GM23338 (cell line): ENCODE results near the gene CDKN2D. TPM values are rescaled to one million over a fixed set of nuclear protein-coding genes. Genes with fewer than 3 reads are reported as not detected.

Experiments
- ATAC-seq: fragments of 200-7000 bp; cut with Tn5 transposase; 3 replicates; pipeline ENCODE4 v1.9.1; 2020
- DNase-seq: peaks from one replicate; pipeline ENCODE4 v3.0.0-alpha.2; 2015; ENCODE audit warnings: low spot score
- H2AFZ ChIP-seq: fragments of 200-600 bp; sonication (generic); 2 replicates; pipeline ENCODE4 v1.8.0; 2016; ENCODE audit warnings: antibody characterized with exemption, mild to moderate bottlenecking, moderate library complexity
- H3F3A ChIP-seq: fragments of 200-600 bp; sonication (generic); replicated peaks from 2 replicates; pipeline ENCODE4 v1.8.0; 2017; ENCODE audit warnings: antibody characterized with exemption, mixed run types, low read depth
- H3K27ac ChIP-seq: fragments of 200-600 bp; sonication (generic); 2 replicates; pipeline ENCODE4 v1.6.1; 2016; ENCODE audit warnings: low read depth
- H3K27me3 ChIP-seq: fragments of 200-600 bp; sonication (generic); 2 replicates; pipeline ENCODE4 v1.8.0; 2016; ENCODE audit warnings: mild to moderate bottlenecking, mixed run types, moderate library complexity; ENCODE audit not compliant: insufficient read depth
- H3K36me3 ChIP-seq: fragments of 200-600 bp; sonication (generic); 2 replicates; pipeline ENCODE4 v1.8.0; 2016; ENCODE audit warnings: mild to moderate bottlenecking; ENCODE audit not compliant: insufficient read depth
- H3K4me1 ChIP-seq: fragments of 200-600 bp; sonication (generic); 2 replicates; pipeline ENCODE4 v1.8.0; 2016; ENCODE audit warnings: mild to moderate bottlenecking, moderate library complexity; ENCODE audit not compliant: insufficient read depth
- H3K4me2 ChIP-seq: fragments of 200-600 bp; sonication (generic); 2 replicates; pipeline ENCODE4 v1.7.1; 2017; ENCODE audit warnings: mixed run types
- H3K4me3 ChIP-seq: fragments of 200-600 bp; sonication (generic); 2 replicates; pipeline ENCODE4 v1.6.1; 2016; ENCODE audit warnings: mixed run types
- H3K79me2 ChIP-seq: fragments of 200-600 bp; sonication (generic); replicated peaks from 2 replicates; pipeline ENCODE4 v1.8.0; 2017; ENCODE audit warnings: mild to moderate bottlenecking; ENCODE audit not compliant: insufficient read depth
- H3K9me2 ChIP-seq: fragments of 200-600 bp; sonication (generic); 2 replicates; pipeline ENCODE4 v1.8.0; 2017; ENCODE audit not compliant: insufficient read depth
- H4K20me1 ChIP-seq: fragments of 200-600 bp; sonication (generic); replicated peaks from 2 replicates; pipeline ENCODE4 v1.8.0; 2017; ENCODE audit warnings: mild to moderate bottlenecking; ENCODE audit not compliant: insufficient read depth
- H3K27ac Mint-ChIP-seq: 2 replicates; pipeline ENCODE4 v1.8.0; 2020; ENCODE audit warnings: inconsistent platforms, mild to moderate bottlenecking, moderate library complexity, mixed read lengths
- H3K27me3 Mint-ChIP-seq: 3 replicates; pipeline ENCODE4 v1.8.0; 2022; ENCODE audit warnings: low read depth, mild to moderate bottlenecking, moderate library complexity, mixed read lengths, inconsistent platforms; ENCODE audit not compliant: insufficient read depth, poor library complexity
- H3K36me3 Mint-ChIP-seq: 3 replicates; pipeline ENCODE4 v1.8.0; 2021; ENCODE audit warnings: low read depth, mild to moderate bottlenecking, inconsistent platforms, moderate library complexity, mixed read lengths
- H3K4me1 Mint-ChIP-seq: 3 replicates; pipeline ENCODE4 v1.8.0; 2020; ENCODE audit warnings: mild to moderate bottlenecking, inconsistent platforms, mixed read lengths
- H3K4me3 Mint-ChIP-seq: 3 replicates; pipeline ENCODE4 v1.8.0; 2021; ENCODE audit warnings: moderate library complexity, mild to moderate bottlenecking, inconsistent platforms, mixed read lengths
- H3K9me3 Mint-ChIP-seq: 3 replicates; pipeline ENCODE4 v1.8.0; 2020; ENCODE audit warnings: moderate library complexity, mild to moderate bottlenecking, inconsistent platforms, mixed read lengths
- CREB1 ChIP-seq: fragments of 250-450 bp; sonication (Bioruptor Pico); IDR thresholded peaks from 2 replicates; pipeline ENCODE4 v1.5.0; 2020; ENCODE audit warnings: low read depth, mild to moderate bottlenecking, moderate library complexity
- ETS1 ChIP-seq: IDR thresholded peaks from 2 replicates; pipeline ENCODE4 v1.6.1; 2016; ENCODE audit warnings: antibody characterized with exemption
- EZH2 ChIP-seq: fragments of 200-600 bp; sonication (generic); IDR thresholded peaks from one replicate; pipeline ENCODE4 v1.8.0; 2017; ENCODE audit warnings: antibody characterized with exemption, mild to moderate bottlenecking, low read depth; ENCODE audit not compliant: unreplicated experiment
- EZH2phosphoT487 ChIP-seq: fragments of 200-600 bp; sonication (generic); IDR thresholded peaks from one replicate; pipeline ENCODE4 v1.8.1; 2018; ENCODE audit warnings: antibody characterized with exemption; ENCODE audit not compliant: unreplicated experiment
- JUNB ChIP-seq: IDR thresholded peaks from one replicate; pipeline ENCODE4 v1.6.1; 2016; ENCODE audit warnings: antibody characterized with exemption; ENCODE audit not compliant: unreplicated experiment
- NANOG ChIP-seq: IDR thresholded peaks from 2 replicates; pipeline ENCODE4 v1.6.1; 2016; ENCODE audit warnings: antibody characterized with exemption, borderline replicate concordance
- POLR2AphosphoS5 ChIP-seq: IDR thresholded peaks from 2 replicates; pipeline ENCODE4 v1.6.1; 2016; ENCODE audit warnings: antibody characterized with exemption, low read depth
- STAT1 ChIP-seq: IDR thresholded peaks from one replicate; pipeline ENCODE4 v1.6.1; 2016; ENCODE audit warnings: antibody characterized with exemption; ENCODE audit not compliant: unreplicated experiment
- ZNF114 ChIP-seq: fragments of 250-450 bp; sonication (Bioruptor Pico); IDR thresholded peaks from 2 replicates; pipeline ENCODE4 v1.5.0; 2020; ENCODE audit warnings: mild to moderate bottlenecking, moderate library complexity
- ZNF331 ChIP-seq: fragments of 250-450 bp; sonication (Bioruptor Pico); IDR thresholded peaks from 2 replicates; pipeline ENCODE4 v1.5.0; 2020; ENCODE audit warnings: low read depth, mild to moderate bottlenecking, moderate library complexity
- polyA plus RNA-seq: library from polyadenylated mRNA; unstranded; fragments of >200 nt; fragmentation: Nextera tagmentation; extraction: Ambion mirVana; gene quantifications from 2 replicates; pipeline ENCODE4 v1.2.1, GENCODE V29; 2016
- total RNA-seq: library from RNA; depleted of rRNA; stranded (reverse); fragments of >200 nt; shearing (Covaris generic); gene quantifications from 2 replicates; pipeline ENCODE4 v1.2.3, GENCODE V29; 2014
- TF ChIP-seq, protein P1 (sequence below), 2 experiments: fragments of 200-600 bp in 1 of 2; sonication (generic) in 1 of 2; conservative IDR thresholded peaks; 2 replicates each; pipeline versions ENCODE4 v1.5.1 to v1.6.1; 2016 to 2017; ENCODE audit warnings: antibody characterized with exemption in 2 of 2, low read depth in 2 of 2, mild to moderate bottlenecking in 2 of 2, moderate library complexity in 1 of 2
- TF ChIP-seq, protein P2 (sequence below): fragments of 250-450 bp; sonication (Bioruptor Pico); IDR thresholded peaks from 2 replicates; pipeline ENCODE4 v1.5.0; 2020; ENCODE audit warnings: mild to moderate bottlenecking, moderate library complexity
- TF ChIP-seq, protein P3 (sequence below): IDR thresholded peaks from one replicate; pipeline ENCODE4 v1.6.1; 2018; ENCODE audit warnings: antibody characterized with exemption; ENCODE audit not compliant: unreplicated experiment

Gene CDKN2D
- total and polyA plus RNA-seq, 2 experiments from 2014 or later, result 1.4 to 4.0 TPM

DNA sequence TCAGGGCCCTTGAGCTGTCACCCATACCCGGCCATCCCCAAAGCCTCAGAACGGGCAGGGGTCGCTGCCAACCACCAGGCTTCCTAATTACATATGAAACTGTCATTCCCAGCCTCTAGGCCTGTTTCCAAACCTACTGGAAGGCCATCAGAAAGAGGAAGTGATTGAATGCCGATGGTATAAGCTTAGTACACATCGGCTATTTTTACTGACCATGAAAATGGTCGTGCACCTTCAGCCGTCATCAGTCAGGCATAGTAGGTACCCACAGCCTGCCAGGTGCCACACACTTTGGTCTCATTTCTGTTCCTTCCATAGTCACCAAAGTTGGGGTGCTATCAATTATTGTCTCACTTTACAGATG is 13.2 kb downstream of the CDKN2D start:
- Mint-ChIP-seq H3K27ac (no peak overlapping the region), H3K27me3 (peaks cover 20% of the 10 kb centered on the region), H3K4me1 (no peaks in the 10 kb centered on the region), H3K9me3 (no peaks in the 10 kb centered on the region), H3K4me3 (no peak overlapping the region), H3K36me3 (peaks cover 88% of the 10 kb centered on the region)
- TF ChIP-seq, protein P1, sequence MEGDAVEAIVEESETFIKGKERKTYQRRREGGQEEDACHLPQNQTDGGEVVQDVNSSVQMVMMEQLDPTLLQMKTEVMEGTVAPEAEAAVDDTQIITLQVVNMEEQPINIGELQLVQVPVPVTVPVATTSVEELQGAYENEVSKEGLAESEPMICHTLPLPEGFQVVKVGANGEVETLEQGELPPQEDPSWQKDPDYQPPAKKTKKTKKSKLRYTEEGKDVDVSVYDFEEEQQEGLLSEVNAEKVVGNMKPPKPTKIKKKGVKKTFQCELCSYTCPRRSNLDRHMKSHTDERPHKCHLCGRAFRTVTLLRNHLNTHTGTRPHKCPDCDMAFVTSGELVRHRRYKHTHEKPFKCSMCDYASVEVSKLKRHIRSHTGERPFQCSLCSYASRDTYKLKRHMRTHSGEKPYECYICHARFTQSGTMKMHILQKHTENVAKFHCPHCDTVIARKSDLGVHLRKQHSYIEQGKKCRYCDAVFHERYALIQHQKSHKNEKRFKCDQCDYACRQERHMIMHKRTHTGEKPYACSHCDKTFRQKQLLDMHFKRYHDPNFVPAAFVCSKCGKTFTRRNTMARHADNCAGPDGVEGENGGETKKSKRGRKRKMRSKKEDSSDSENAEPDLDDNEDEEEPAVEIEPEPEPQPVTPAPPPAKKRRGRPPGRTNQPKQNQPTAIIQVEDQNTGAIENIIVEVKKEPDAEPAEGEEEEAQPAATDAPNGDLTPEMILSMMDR (conservative IDR thresholded peaks at IDR 0.05; ENCODE audit: low read depth in 2 of 2), result no peak
- no peak for TF ChIP-seq EZH2phosphoT487
- no peak for TF ChIP-seq JUNB
- no peak for TF ChIP-seq POLR2AphosphoS5
- no peak for TF ChIP-seq NANOG
- no peak for TF ChIP-seq ZNF114 (CRISPR knock-in tag)
- TF ChIP-seq ZNF331 (CRISPR knock-in tag), result no peak
- TF ChIP-seq CREB1 (CRISPR knock-in tag), result no peak
- TF ChIP-seq, protein P2, sequence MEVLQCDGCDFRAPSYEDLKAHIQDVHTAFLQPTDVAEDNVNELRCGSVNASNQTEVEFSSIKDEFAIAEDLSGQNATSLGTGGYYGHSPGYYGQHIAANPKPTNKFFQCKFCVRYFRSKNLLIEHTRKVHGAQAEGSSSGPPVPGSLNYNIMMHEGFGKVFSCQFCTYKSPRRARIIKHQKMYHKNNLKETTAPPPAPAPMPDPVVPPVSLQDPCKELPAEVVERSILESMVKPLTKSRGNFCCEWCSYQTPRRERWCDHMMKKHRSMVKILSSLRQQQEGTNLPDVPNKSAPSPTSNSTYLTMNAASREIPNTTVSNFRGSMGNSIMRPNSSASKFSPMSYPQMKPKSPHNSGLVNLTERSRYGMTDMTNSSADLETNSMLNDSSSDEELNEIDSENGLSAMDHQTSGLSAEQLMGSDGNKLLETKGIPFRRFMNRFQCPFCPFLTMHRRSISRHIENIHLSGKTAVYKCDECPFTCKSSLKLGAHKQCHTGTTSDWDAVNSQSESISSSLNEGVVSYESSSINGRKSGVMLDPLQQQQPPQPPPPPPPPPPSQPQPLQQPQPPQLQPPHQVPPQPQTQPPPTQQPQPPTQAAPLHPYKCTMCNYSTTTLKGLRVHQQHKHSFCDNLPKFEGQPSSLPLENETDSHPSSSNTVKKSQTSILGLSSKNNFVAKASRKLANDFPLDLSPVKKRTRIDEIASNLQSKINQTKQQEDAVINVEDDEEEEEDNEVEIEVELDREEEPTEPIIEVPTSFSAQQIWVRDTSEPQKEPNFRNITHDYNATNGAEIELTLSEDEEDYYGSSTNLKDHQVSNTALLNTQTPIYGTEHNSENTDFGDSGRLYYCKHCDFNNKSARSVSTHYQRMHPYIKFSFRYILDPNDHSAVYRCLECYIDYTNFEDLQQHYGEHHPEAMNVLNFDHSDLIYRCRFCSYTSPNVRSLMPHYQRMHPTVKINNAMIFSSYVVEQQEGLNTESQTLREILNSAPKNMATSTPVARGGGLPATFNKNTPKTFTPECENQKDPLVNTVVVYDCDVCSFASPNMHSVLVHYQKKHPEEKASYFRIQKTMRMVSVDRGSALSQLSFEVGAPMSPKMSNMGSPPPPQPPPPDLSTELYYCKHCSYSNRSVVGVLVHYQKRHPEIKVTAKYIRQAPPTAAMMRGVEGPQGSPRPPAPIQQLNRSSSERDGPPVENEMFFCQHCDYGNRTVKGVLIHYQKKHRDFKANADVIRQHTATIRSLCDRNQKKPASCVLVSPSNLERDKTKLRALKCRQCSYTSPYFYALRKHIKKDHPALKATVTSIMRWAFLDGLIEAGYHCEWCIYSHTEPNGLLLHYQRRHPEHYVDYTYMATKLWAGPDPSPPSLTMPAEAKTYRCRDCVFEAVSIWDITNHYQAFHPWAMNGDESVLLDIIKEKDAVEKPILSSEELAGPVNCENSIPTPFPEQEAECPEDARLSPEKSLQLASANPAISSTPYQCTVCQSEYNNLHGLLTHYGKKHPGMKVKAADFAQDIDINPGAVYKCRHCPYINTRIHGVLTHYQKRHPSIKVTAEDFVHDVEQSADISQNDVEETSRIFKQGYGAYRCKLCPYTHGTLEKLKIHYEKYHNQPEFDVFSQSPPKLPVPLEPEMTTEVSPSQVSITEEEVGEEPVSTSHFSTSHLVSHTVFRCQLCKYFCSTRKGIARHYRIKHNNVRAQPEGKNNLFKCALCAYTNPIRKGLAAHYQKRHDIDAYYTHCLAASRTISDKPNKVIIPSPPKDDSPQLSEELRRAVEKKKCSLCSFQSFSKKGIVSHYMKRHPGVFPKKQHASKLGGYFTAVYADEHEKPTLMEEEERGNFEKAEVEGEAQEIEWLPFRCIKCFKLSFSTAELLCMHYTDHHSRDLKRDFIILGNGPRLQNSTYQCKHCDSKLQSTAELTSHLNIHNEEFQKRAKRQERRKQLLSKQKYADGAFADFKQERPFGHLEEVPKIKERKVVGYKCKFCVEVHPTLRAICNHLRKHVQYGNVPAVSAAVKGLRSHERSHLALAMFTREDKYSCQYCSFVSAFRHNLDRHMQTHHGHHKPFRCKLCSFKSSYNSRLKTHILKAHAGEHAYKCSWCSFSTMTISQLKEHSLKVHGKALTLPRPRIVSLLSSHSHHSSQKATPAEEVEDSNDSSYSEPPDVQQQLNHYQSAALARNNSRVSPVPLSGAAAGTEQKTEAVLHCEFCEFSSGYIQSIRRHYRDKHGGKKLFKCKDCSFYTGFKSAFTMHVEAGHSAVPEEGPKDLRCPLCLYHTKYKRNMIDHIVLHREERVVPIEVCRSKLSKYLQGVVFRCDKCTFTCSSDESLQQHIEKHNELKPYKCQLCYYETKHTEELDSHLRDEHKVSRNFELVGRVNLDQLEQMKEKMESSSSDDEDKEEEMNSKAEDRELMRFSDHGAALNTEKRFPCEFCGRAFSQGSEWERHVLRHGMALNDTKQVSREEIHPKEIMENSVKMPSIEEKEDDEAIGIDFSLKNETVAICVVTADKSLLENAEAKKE, result no peak
- no peak for TF ChIP-seq STAT1
- no peak for TF ChIP-seq EZH2
- TF ChIP-seq, protein P3, sequence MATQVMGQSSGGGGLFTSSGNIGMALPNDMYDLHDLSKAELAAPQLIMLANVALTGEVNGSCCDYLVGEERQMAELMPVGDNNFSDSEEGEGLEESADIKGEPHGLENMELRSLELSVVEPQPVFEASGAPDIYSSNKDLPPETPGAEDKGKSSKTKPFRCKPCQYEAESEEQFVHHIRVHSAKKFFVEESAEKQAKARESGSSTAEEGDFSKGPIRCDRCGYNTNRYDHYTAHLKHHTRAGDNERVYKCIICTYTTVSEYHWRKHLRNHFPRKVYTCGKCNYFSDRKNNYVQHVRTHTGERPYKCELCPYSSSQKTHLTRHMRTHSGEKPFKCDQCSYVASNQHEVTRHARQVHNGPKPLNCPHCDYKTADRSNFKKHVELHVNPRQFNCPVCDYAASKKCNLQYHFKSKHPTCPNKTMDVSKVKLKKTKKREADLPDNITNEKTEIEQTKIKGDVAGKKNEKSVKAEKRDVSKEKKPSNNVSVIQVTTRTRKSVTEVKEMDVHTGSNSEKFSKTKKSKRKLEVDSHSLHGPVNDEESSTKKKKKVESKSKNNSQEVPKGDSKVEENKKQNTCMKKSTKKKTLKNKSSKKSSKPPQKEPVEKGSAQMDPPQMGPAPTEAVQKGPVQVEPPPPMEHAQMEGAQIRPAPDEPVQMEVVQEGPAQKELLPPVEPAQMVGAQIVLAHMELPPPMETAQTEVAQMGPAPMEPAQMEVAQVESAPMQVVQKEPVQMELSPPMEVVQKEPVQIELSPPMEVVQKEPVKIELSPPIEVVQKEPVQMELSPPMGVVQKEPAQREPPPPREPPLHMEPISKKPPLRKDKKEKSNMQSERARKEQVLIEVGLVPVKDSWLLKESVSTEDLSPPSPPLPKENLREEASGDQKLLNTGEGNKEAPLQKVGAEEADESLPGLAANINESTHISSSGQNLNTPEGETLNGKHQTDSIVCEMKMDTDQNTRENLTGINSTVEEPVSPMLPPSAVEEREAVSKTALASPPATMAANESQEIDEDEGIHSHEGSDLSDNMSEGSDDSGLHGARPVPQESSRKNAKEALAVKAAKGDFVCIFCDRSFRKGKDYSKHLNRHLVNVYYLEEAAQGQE, result no peak
- no peak for TF ChIP-seq ETS1
- ATAC-seq (no peak), DNase-seq (no peak)
- Histone ChIP-seq H3K27ac (0 out of 2 replicates have a peak overlapping the region, but pooled peaks have one; percentile 26), H3K9me2 (no peaks in the 10 kb centered on the region), H3F3A (peaks cover 30% of the 10 kb centered on the region), H3K4me2 (no peak overlapping the region), H3K4me3 (no peak overlapping the region), H3K79me2 (no peaks in the 10 kb centered on the region), H2AFZ (no peak overlapping the region), H3K27me3 (no peaks in the 10 kb centered on the region), H3K4me1 (no peaks in the 10 kb centered on the region), H4K20me1 (peaks cover 8% of the 10 kb centered on the region), H3K36me3 (peaks cover 23% of the 10 kb centered on the region; the same call in 1 of the 2 replicates)
